Activated CD8-positive, alpha-beta memory T cell treated with anti-CD3 and anti-CD28 coated beads, Interleukin-2, amount 10 ng/mL, durations not matched to agents 7 days and 5 days (primary cell): ENCODE measurements around the gene MAP4K2. TPM values are rescaled to one million over a fixed set of nuclear protein-coding genes. Genes with fewer than 3 reads are reported as not detected.
A peak's percentile ranks its signal among the peaks of the same experiment; 100 is the strongest.
"Not testable (repeated sequence)": the region's sequence is repeated elsewhere in the genome, so short reads cannot be mapped to it uniquely, and the experiment has no call there.

Experiments
- ATAC-seq: fragments of 150-1000 bp; cut with Tn5 transposase; one replicate; pipeline ENCODE4 v1.10.0; 2021; ENCODE audit warnings: moderate library complexity
- CTCF ChIA-PET: fragments of 350-600 bp; sonication (Branson Sonifier 250); formaldehyde crosslinking; loops from one replicate; lab custom pipeline; 2021; ENCODE audit warnings: antibody characterized with exemption; lab: Charles Lee
- DNase-seq: peaks from one replicate; pipeline ENCODE4 v3.0.0-alpha.2; 2020
- H3K27ac Mint-ChIP-seq: one replicate; pipeline ENCODE4 v1.8.0; 2021; ENCODE audit warnings: mild to moderate bottlenecking, mixed read lengths
- H3K27me3 Mint-ChIP-seq: one replicate; pipeline ENCODE4 v1.8.0; 2021; ENCODE audit warnings: mixed read lengths
- H3K36me3 Mint-ChIP-seq: one replicate; pipeline ENCODE4 v1.8.0; 2021; ENCODE audit warnings: mild to moderate bottlenecking, mixed read lengths
- H3K4me1 Mint-ChIP-seq: one replicate; pipeline ENCODE4 v1.8.0; 2021; ENCODE audit warnings: mixed read lengths
- H3K4me3 Mint-ChIP-seq: one replicate; pipeline ENCODE4 v1.8.0; 2021; ENCODE audit warnings: mild to moderate bottlenecking, moderate library complexity, mixed read lengths
- H3K9me3 Mint-ChIP-seq: one replicate; pipeline ENCODE4 v1.8.0; 2022; ENCODE audit warnings: low read depth, mixed read lengths
- total RNA-seq, 2 experiments: library from RNA; stranded (reverse); gene quantifications; one replicate each; pipeline ENCODE4 v1.2.3, GENCODE V29; 2021

Gene MAP4K2
- total RNA-seq, 2 experiments from 2014 or later: 61.1 to 65.0 TPM

DNA sequence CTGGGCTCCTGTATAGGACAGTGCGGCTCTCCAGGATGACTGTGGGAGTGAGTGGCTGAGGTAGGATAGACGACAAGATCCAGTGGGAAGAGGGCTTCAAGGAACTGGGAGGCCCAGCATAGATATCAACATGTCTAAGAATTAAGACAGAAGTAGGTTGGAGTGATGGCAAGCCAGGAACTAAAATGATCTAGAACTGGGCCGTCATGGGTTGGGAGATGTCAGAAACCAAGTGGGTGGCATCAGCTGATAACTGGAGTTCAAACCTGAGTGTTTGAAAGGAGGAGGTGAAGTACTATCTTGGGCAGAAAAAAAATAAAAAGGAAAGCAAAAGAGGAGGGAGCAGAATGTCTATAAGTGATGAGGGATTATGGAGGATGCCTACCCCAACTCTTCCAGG, 14.5 kb upstream of the MAP4K2 start:
- CTCF ChIA-PET: no interaction called here
- no peaks in the 10 kb centered on the region for H3K36me3 Mint-ChIP-seq
- no peak overlapping the region for H3K27ac Mint-ChIP-seq
- no peaks in the 10 kb centered on the region for H3K27me3 Mint-ChIP-seq
- no peaks in the 10 kb centered on the region for H3K9me3 Mint-ChIP-seq
- no peak for DNase-seq
- no peak overlapping the region for H3K4me3 Mint-ChIP-seq
- no peaks in the 10 kb centered on the region for H3K4me1 Mint-ChIP-seq
- ATAC-seq: no peak

DNA sequence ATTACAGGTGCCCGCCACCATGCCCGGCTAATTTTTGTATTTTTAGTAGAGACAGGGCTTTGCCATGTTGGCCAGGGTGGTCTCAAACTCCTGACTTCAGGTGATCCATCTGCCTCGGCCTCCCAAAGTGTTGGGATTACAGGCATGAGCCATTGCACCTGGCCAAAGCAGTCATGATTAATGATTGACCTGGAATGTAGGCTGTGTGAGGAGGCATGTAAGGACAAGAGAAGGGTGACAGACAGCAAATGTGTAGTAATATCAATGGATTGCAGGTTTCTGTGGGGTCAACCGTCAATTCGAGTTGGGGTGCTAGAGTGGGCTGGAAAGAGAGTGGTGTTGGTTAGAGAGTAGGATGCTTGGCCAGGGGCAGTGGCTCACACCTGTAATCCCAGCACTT, 12.4 kb upstream of the MAP4K2 start:
- not testable (repeated sequence) for H3K4me1 Mint-ChIP-seq, DNase-seq, H3K4me3 Mint-ChIP-seq, H3K9me3 Mint-ChIP-seq, H3K27ac Mint-ChIP-seq, H3K36me3 Mint-ChIP-seq, H3K27me3 Mint-ChIP-seq, ATAC-seq
- CTCF ChIA-PET: interaction anchor here (1.5 to 2.5 kb wide), 2 partner anchors 28 to 29 kb away, joined by 3 to 6 read pairs; partner anchors contain the start of gene CDC42BPG

- H3K36me3 Mint-ChIP-seq: no peaks in the 10 kb centered on the region
- ATAC-seq: no peak
- DNase-seq: no peak
- H3K4me1 Mint-ChIP-seq: peaks cover 10% of the 10 kb centered on the region
- CTCF ChIA-PET: interaction anchor here (1.5 to 2.5 kb wide), 2 partner anchors 27 to 29 kb away, joined by 3 to 6 read pairs; partner anchors contain the start of gene CDC42BPG
- H3K9me3 Mint-ChIP-seq: no peaks in the 10 kb centered on the region
- no peak overlapping the region for H3K4me3 Mint-ChIP-seq
- H3K27ac Mint-ChIP-seq: no peak overlapping the region
- no peaks in the 10 kb centered on the region for H3K27me3 Mint-ChIP-seq
Observed at GRCh38 chr11:64814712-64815187, 11.7 kb upstream of the MAP4K2 start.

GRCh38 chr11:64813826-64814225, 10.8 kb upstream of the MAP4K2 start:
- no peak overlapping the region for H3K4me3 Mint-ChIP-seq
- ATAC-seq (no peak), DNase-seq (no peak)
- H3K27ac Mint-ChIP-seq: no peak overlapping the region
- CTCF ChIA-PET: interaction anchor here (1.8 kb wide), 1 partner anchor 11 kb away, joined by 5 read pairs; the partner anchor contains the start of gene MAP4K2
- H3K4me1 Mint-ChIP-seq: peaks cover 16% of the 10 kb centered on the region
- H3K36me3 Mint-ChIP-seq: no peaks in the 10 kb centered on the region
- no peaks in the 10 kb centered on the region for H3K9me3 Mint-ChIP-seq
- H3K27me3 Mint-ChIP-seq: no peaks in the 10 kb centered on the region

GRCh38 chr11:64810891-64811272, 7.9 kb upstream of the MAP4K2 start:
- H3K4me1 Mint-ChIP-seq: peaks cover 24% of the 10 kb centered on the region
- H3K27ac Mint-ChIP-seq: peak overlapping the region; percentile 90
- no peaks in the 10 kb centered on the region for H3K27me3 Mint-ChIP-seq
- peak; percentile 83 for DNase-seq
- peak; percentile 64 for ATAC-seq
- no peaks in the 10 kb centered on the region for H3K9me3 Mint-ChIP-seq
- CTCF ChIA-PET: interaction anchor here (0.7 to 2.7 kb wide), 16 partner anchors 8 to 324 kb away, joined by 3 to 9 read pairs (median 4); partner anchors contain the start of genes CDC42BPG, FAU, MAP4K2 and MRPL49
- peak overlapping the region; percentile 82 for H3K4me3 Mint-ChIP-seq
- no peaks in the 10 kb centered on the region for H3K36me3 Mint-ChIP-seq

- DNase-seq (peak; percentile 92), ATAC-seq (peak; percentile 92)
- H3K27ac Mint-ChIP-seq: peak within 1 kb of the TSS; percentile 90
- no peaks in the 10 kb centered on the region for H3K27me3 Mint-ChIP-seq
- H3K9me3 Mint-ChIP-seq: no peaks in the 10 kb centered on the region
- H3K4me3 Mint-ChIP-seq: peak within 1 kb of the TSS; percentile 82
- CTCF ChIA-PET: interaction anchor here (0.7 to 2.7 kb wide), 15 partner anchors 8 to 325 kb away, joined by 3 to 9 read pairs (median 4); partner anchors contain the start of genes CDC42BPG, FAU, MAP4K2 and MRPL49
- no peaks in the 10 kb centered on the region for H3K36me3 Mint-ChIP-seq
- peaks cover 24% of the 10 kb centered on the region for H3K4me1 Mint-ChIP-seq
Observed at GRCh38 chr11:64810271-64810890, 7.4 kb upstream of the MAP4K2 start, which contains the start of gene MEN1. TSS of gene MEN1 (minus strand) at chr11:64810551. CDS start at chr11:64810109, 442 bp downstream.

DNA sequence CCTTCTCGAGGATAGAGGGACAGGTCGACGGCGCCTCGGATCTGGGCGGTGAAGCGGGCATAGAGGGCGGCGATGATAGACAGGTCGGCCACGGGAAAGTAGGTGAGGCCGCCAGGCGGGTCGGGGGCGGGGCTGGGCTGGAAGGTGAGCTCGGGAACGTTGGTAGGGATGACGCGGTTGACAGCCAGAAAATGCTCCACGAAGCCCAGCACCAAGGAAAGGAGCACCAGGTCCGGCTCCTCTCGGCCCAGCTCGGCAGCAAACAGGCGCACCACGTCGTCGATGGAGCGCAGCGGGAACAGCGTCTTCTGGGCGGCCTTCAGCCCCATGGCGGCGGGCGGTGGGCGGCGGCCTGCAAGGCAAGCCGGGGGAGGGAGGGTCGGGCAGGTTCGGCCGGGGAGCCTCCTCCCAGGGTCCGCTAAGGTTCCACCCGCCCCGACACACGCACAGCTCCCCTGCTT, 6.8 kb upstream of the MAP4K2 start:
- ATAC-seq (peak; percentile 11), DNase-seq (peak; percentile 43)
- Mint-ChIP-seq H3K4me3 (peak overlapping the region; percentile 82), H3K27ac (peak overlapping the region; percentile 90), H3K36me3 (no peaks in the 10 kb centered on the region), H3K4me1 (peaks cover 24% of the 10 kb centered on the region), H3K27me3 (no peaks in the 10 kb centered on the region), H3K9me3 (no peaks in the 10 kb centered on the region)
- CTCF ChIA-PET: interaction anchor here (1.2 to 2.7 kb wide), 4 partner anchors 49 to 312 kb away, joined by 3 to 8 read pairs (median 4); partner anchors contain the start of genes FAU and MRPL49

GRCh38 chr11:64805481-64805880, 2.5 kb upstream of the MAP4K2 start:
- H3K36me3 Mint-ChIP-seq: no peaks in the 10 kb centered on the region
- peaks cover 27% of the 10 kb centered on the region for H3K4me1 Mint-ChIP-seq
- no peak overlapping the region for H3K27ac Mint-ChIP-seq
- ATAC-seq (no peak), DNase-seq (no peak)
- CTCF ChIA-PET: no interaction called here
- H3K9me3 Mint-ChIP-seq: no peaks in the 10 kb centered on the region
- no peaks in the 10 kb centered on the region for H3K27me3 Mint-ChIP-seq
- no peak overlapping the region for H3K4me3 Mint-ChIP-seq

- H3K27me3 Mint-ChIP-seq: no peaks in the 10 kb centered on the region
- H3K36me3 Mint-ChIP-seq: no peaks in the 10 kb centered on the region
- CTCF ChIA-PET: interaction anchor here (1.3 to 2.0 kb wide), 3 partner anchors 9 to 62 kb away, joined by 4 to 5 read pairs (median 5); partner anchors contain the start of gene SF1
- peak overlapping the region; percentile 80 for H3K4me3 Mint-ChIP-seq
- no peak overlapping the region for H3K27ac Mint-ChIP-seq
- H3K4me1 Mint-ChIP-seq: peaks cover 23% of the 10 kb centered on the region
- no peaks in the 10 kb centered on the region for H3K9me3 Mint-ChIP-seq
- ATAC-seq (no peak), DNase-seq (no peak)
Observed at GRCh38 chr11:64804346-64805210, 1.6 kb upstream of the MAP4K2 start.

- Mint-ChIP-seq H3K36me3 (peaks cover under 1% of the 10 kb centered on the region), H3K4me1 (peaks cover 19% of the 10 kb centered on the region), H3K27ac (peak overlapping the region; percentile 81), H3K4me3 (peak overlapping the region; percentile 80), H3K27me3 (no peaks in the 10 kb centered on the region), H3K9me3 (no peaks in the 10 kb centered on the region)
- ATAC-seq: no peak
- no peak for DNase-seq
- CTCF ChIA-PET: interaction anchor here (1.3 to 2.0 kb wide), 3 partner anchors 9 to 61 kb away, joined by 4 to 5 read pairs (median 5); partner anchors contain the start of gene SF1
Observed at GRCh38 chr11:64803846-64804345, 882 bp upstream of the MAP4K2 start.

GRCh38 chr11:64802370-64803157, 450 bp downstream of the MAP4K2 start:
- no peak for ATAC-seq
- Mint-ChIP-seq H3K27ac (peak overlapping the region; percentile 73), H3K9me3 (no peaks in the 10 kb centered on the region), H3K36me3 (peaks cover 3% of the 10 kb centered on the region), H3K4me1 (peaks cover 16% of the 10 kb centered on the region), H3K4me3 (peak overlapping the region; percentile 80), H3K27me3 (no peaks in the 10 kb centered on the region)
- CTCF ChIA-PET: interaction anchor here (0.8 to 2.0 kb wide), 3 partner anchors 8 to 59 kb away, joined by 4 to 5 read pairs (median 4); partner anchors contain the start of gene MEN1
- peak; percentile 55 for DNase-seq
